MM.1S (cell line): ENCODE measurements around the gene SAMD13.

Source experiments
- DNase-seq: peaks from one replicate; pipeline ENCODE4 v3.0.0-alpha.2; 2015
- H2AFZ ChIP-seq: fragments of 300-600 bp; sonication (generic); 2 replicates; pipeline ENCODE4 v1.6.0; 2016; ENCODE audit warnings: antibody characterized with exemption, low read length
- H3F3A ChIP-seq: fragments of 300-600 bp; sonication (generic); 2 replicates; pipeline ENCODE4 v1.6.1; 2016; ENCODE audit warnings: mild to moderate bottlenecking, antibody characterized with exemption, low read length, moderate library complexity, mixed read lengths; ENCODE audit not compliant: insufficient read depth
- H3K27ac ChIP-seq: fragments of 300-600 bp; sonication (generic); 2 replicates; pipeline ENCODE4 v1.5.1; 2016; ENCODE audit warnings: mild to moderate bottlenecking, low read length
- H3K27me3 ChIP-seq: fragments of 300-600 bp; sonication (generic); replicated peaks from 2 replicates; pipeline ENCODE4 v1.6.0; 2016; ENCODE audit warnings: low read length; ENCODE audit not compliant: insufficient read depth
- H3K36me3 ChIP-seq: fragments of 300-600 bp; sonication (generic); replicated peaks from 2 replicates; pipeline ENCODE4 v1.6.1; 2016; ENCODE audit warnings: mild to moderate bottlenecking, low read length, mixed read lengths; ENCODE audit not compliant: insufficient read depth
- H3K4me1 ChIP-seq: fragments of 300-600 bp; sonication (generic); 2 replicates; pipeline ENCODE4 v1.6.1; 2016; ENCODE audit warnings: low read length, mixed read lengths
- H3K4me2 ChIP-seq: fragments of 300-600 bp; sonication (generic); 2 replicates; pipeline ENCODE4 v1.6.0; 2016; ENCODE audit warnings: low read depth, low read length
- H3K4me3 ChIP-seq: fragments of 300-600 bp; sonication (generic); 2 replicates; pipeline ENCODE4 v1.5.1; 2016; ENCODE audit warnings: low read length, mixed read lengths
- H3K79me2 ChIP-seq: fragments of 300-600 bp; sonication (generic); 2 replicates; pipeline ENCODE4 v1.6.1; 2016; ENCODE audit warnings: mixed run types, low read length, mixed read lengths
- H3K9ac ChIP-seq: fragments of 300-600 bp; sonication (generic); 2 replicates; pipeline ENCODE4 v1.6.1; 2016; ENCODE audit warnings: low read length, mixed read lengths
- H3K9me2 ChIP-seq: fragments of 300-600 bp; sonication (generic); replicated peaks from 2 replicates; pipeline ENCODE4 v1.6.1; 2016; ENCODE audit warnings: mild to moderate bottlenecking, low read length, mixed read lengths; ENCODE audit not compliant: insufficient read depth
- H3K9me3 ChIP-seq: fragments of 300-600 bp; sonication (generic); replicated peaks from 2 replicates; pipeline ENCODE4 v1.6.1; 2016; ENCODE audit warnings: mild to moderate bottlenecking, low read length, mixed read lengths; ENCODE audit not compliant: insufficient read depth
- H4K20me1 ChIP-seq: fragments of 300-600 bp; sonication (generic); 2 replicates; pipeline ENCODE4 v1.6.1; 2016; ENCODE audit warnings: mild to moderate bottlenecking, low read length, moderate library complexity, mixed read lengths; ENCODE audit not compliant: insufficient read depth
- EZH2 ChIP-seq: fragments of 300-600 bp; sonication (generic); optimal IDR thresholded peaks from 2 replicates; pipeline ENCODE3; 2017; ENCODE audit warnings: low read depth, mild to moderate bottlenecking, antibody characterized with exemption, low read length, mixed read lengths
- EZH2phosphoT487 ChIP-seq: fragments of 300-600 bp; sonication (generic); IDR thresholded peaks from 2 replicates; pipeline ENCODE4 v1.6.1; 2018; ENCODE audit warnings: antibody characterized with exemption, low read length
- TF ChIP-seq, protein P1 (sequence below): fragments of 300-600 bp; sonication (generic); IDR thresholded peaks from 2 replicates; pipeline ENCODE4 v1.5.1; 2016; ENCODE audit warnings: antibody characterized with exemption, low read length, mixed read lengths

Gene SAMD13

GRCh38 chr1:84363019-84363418 is 61.5 kb downstream of the SAMD13 start:
- H3K27ac ChIP-seq = no peak overlapping the region
- no peak for DNase-seq
- H3F3A ChIP-seq = no peaks in the 10 kb centered on the region
- H3K9ac ChIP-seq = no peak overlapping the region
- H3K9me2 ChIP-seq = no peaks in the 10 kb centered on the region
- H3K27me3 ChIP-seq = no peaks in the 10 kb centered on the region
- no peak overlapping the region for H3K4me3 ChIP-seq
- H4K20me1 ChIP-seq = no peaks in the 10 kb centered on the region
- H2AFZ ChIP-seq = no peak overlapping the region
- H3K36me3 ChIP-seq = no peaks in the 10 kb centered on the region
- TF ChIP-seq EZH2phosphoT487 = no peak
- no peak for TF ChIP-seq EZH2
- TF ChIP-seq, protein P1, sequence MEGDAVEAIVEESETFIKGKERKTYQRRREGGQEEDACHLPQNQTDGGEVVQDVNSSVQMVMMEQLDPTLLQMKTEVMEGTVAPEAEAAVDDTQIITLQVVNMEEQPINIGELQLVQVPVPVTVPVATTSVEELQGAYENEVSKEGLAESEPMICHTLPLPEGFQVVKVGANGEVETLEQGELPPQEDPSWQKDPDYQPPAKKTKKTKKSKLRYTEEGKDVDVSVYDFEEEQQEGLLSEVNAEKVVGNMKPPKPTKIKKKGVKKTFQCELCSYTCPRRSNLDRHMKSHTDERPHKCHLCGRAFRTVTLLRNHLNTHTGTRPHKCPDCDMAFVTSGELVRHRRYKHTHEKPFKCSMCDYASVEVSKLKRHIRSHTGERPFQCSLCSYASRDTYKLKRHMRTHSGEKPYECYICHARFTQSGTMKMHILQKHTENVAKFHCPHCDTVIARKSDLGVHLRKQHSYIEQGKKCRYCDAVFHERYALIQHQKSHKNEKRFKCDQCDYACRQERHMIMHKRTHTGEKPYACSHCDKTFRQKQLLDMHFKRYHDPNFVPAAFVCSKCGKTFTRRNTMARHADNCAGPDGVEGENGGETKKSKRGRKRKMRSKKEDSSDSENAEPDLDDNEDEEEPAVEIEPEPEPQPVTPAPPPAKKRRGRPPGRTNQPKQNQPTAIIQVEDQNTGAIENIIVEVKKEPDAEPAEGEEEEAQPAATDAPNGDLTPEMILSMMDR = no peak
- no peaks in the 10 kb centered on the region for H3K4me1 ChIP-seq
- H3K4me2 ChIP-seq = peak overlapping the region; percentile 21; the same call in 1 of the 2 replicates
- no peaks in the 10 kb centered on the region for H3K9me3 ChIP-seq
- H3K79me2 ChIP-seq = no peaks in the 10 kb centered on the region

- no peak overlapping the region for H3K4me3 ChIP-seq
- H3K4me1 ChIP-seq = no peaks in the 10 kb centered on the region
- no peak overlapping the region for H3K9ac ChIP-seq
- TF ChIP-seq EZH2phosphoT487 (no peak), EZH2 (no peak)
- TF ChIP-seq, protein P1 = no peak
- H3K9me3 ChIP-seq = no peaks in the 10 kb centered on the region
- H3K9me2 ChIP-seq = no peaks in the 10 kb centered on the region
- H3F3A ChIP-seq = no peaks in the 10 kb centered on the region
- no peaks in the 10 kb centered on the region for H4K20me1 ChIP-seq
- no peak for DNase-seq
- no peaks in the 10 kb centered on the region for H3K27me3 ChIP-seq
- H3K27ac ChIP-seq = no peak overlapping the region
- H3K79me2 ChIP-seq = no peaks in the 10 kb centered on the region
- H3K36me3 ChIP-seq = no peaks in the 10 kb centered on the region
- no peak overlapping the region for H2AFZ ChIP-seq
- H3K4me2 ChIP-seq = peak overlapping the region; percentile 21; the same call in 1 of the 2 replicates
Measured at GRCh38 chr1:84363622-84364021, 62.1 kb downstream of the SAMD13 start.

DNA sequence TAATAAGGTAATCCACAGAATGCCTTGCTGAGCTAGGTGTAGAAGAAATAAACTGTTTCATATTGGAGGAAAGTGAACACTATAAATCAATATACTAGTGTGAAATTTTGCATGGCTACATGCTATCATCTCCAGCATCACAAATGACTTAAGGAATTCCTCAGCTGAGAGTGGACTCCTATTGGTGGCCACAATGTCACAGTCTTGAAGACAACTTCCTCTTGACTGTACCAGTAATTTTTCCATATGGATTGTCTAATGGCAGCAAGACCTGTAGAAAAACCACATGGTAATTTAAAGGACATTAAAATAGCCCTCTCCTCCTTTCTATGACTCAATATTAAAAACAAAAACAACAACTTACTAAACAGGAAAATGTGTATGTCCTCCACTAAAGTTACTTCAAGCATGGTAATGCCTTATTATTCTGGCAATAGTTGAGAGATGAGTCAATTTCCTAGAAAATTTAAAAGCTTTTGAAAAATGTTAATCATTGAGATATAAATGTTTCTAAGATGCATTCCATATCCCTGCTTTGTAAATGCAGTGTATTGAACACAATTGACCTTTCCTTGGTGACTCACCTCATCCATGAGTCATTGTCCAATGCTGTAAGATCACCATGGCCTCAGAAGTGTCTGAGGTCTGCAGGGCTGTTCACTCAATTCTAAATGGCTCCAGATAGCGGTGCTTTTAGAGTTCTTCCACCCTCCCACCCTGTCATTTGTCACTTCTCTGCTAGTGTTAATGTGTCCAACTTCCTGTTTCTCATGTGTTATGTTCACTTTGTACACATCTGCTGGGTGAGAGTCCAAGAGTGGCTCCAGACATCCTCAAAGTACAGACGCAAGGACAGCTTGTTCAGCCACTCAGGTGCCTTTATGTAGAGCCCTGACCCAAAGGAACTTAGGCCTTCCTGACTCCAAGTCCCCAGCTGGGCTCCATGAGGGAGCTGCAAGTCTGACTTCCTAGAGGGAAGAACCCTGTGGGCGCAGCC is 64.0 kb downstream of the SAMD13 start:
- Histone ChIP-seq H3K27me3 (no peaks in the 10 kb centered on the region), H3K9ac (no peak overlapping the region), H2AFZ (no peak overlapping the region), H3K9me3 (no peaks in the 10 kb centered on the region), H4K20me1 (no peaks in the 10 kb centered on the region), H3K79me2 (no peaks in the 10 kb centered on the region), H3K4me2 (no peak overlapping the region), H3K4me1 (no peaks in the 10 kb centered on the region), H3K4me3 (no peak overlapping the region), H3K36me3 (no peaks in the 10 kb centered on the region), H3F3A (no peaks in the 10 kb centered on the region), H3K27ac (no peak overlapping the region), H3K9me2 (no peaks in the 10 kb centered on the region)
- no peak for DNase-seq
- TF ChIP-seq EZH2 = no peak
- TF ChIP-seq, protein P1 = no peak
- no peak for TF ChIP-seq EZH2phosphoT487
